ENCODE measurements around the gene TFIP11. TPM values are rescaled to one million over a fixed set of nuclear protein-coding genes. Genes with fewer than 3 reads are reported as not detected.
"Not testable (repeated sequence)": the region's sequence is repeated elsewhere in the genome, so short reads cannot be mapped to it uniquely, and the experiment has no call there.

Gene TFIP11
- total and polyA plus RNA-seq, 2 of the 8 experiments (the other 6 are each of a cell fraction or from before 2014, with no cell fraction given) = 18.1 to 28.3 TPM

GRCh38 chr22:26528518-26528917 lies 16.2 kb upstream of the TFIP11 start:
- not testable (repeated sequence) for H2BK12ac ChIP-seq (ENCODE audit: low read depth, low read length); H3K4ac ChIP-seq (replicated peaks; ENCODE audit: insufficient read length, low read depth, low read length); H4K8ac ChIP-seq (ENCODE audit: extremely low read depth, insufficient read depth, low read length); H3K9ac ChIP-seq (replicated peaks in 1 of 4; ENCODE audit: extremely low read depth in 1 of 4, low read depth in 3 of 4, low read length in 3 of 4); H3K9me3 ChIP-seq (ENCODE audit: insufficient read depth in 2 of 2, low read depth in 1 of 2, low read length in 1 of 2); H2AFZ ChIP-seq (ENCODE audit: low read length); H2BK120ac ChIP-seq (replicated peaks; ENCODE audit: low read depth, low read length); H4K20me1 ChIP-seq (replicated peaks in 1 of 2; ENCODE audit: control insufficient read depth in 1 of 2, insufficient read depth in 2 of 2, low read length in 2 of 2); H2BK15ac ChIP-seq (ENCODE audit: low read length); H3K4me3 ChIP-seq (ENCODE audit: extremely low read depth in 1 of 4, insufficient read depth in 2 of 4, low read depth in 3 of 4, low read length in 4 of 4); FAIRE-seq; H3K79me2 ChIP-seq (ENCODE audit: control insufficient read depth in 1 of 2, insufficient read depth in 2 of 2, low read length in 2 of 2); H3K4me1 ChIP-seq (replicated peaks in 1 of 4; ENCODE audit: control insufficient read depth in 3 of 4, insufficient read depth in 4 of 4, low read length in 3 of 4); H3K56ac ChIP-seq (replicated peaks; ENCODE audit: insufficient read length, low read depth, low read length); H3K23me2 ChIP-seq (ENCODE audit: low read depth, low read length); H4K91ac ChIP-seq (replicated peaks; ENCODE audit: insufficient read length, low read length); H3K23ac ChIP-seq (ENCODE audit: insufficient read length); H4K5ac ChIP-seq (ENCODE audit: insufficient read length, low read depth, low read length); H2BK20ac ChIP-seq (ENCODE audit: low read length); H2AK5ac ChIP-seq (ENCODE audit: low read depth, low read length); H3K4me2 ChIP-seq (ENCODE audit: insufficient read depth in 1 of 2, low read depth in 2 of 2, low read length in 2 of 2); H3K27me3 ChIP-seq (replicated peaks in 1 of 4; ENCODE audit: control insufficient read depth in 3 of 4, extremely low read depth in 1 of 4, insufficient read depth in 3 of 4, low read length in 3 of 4); H3K14ac ChIP-seq (ENCODE audit: insufficient read length); H2BK5ac ChIP-seq (ENCODE audit: low read depth, low read length); H3K27ac ChIP-seq (ENCODE audit: low read depth, low read length); H3K18ac ChIP-seq (ENCODE audit: extremely low read depth, low read length); DNase-seq (ENCODE audit: low read depth in 1 of 2, low spot score in 2 of 2); H3K79me1 ChIP-seq (ENCODE audit: low read depth, low read length)
- H3K36me3 ChIP-seq (ENCODE audit: control insufficient read depth in 2 of 4, insufficient read depth in 4 of 4, low read length in 3 of 4) = peaks cover 6 to 66% (median 43%) of the 10 kb centered on the region in 4 experiments; a peak in 6 of 8 replicates
- CTCF ChIA-PET (ENCODE audit: partially characterized antibody) = interaction anchor here (1.3 kb wide), 1 partner anchor 26 kb away, joined by 3 read pairs; no protein-coding TSS in a partner anchor
- POLR2A ChIA-PET (ENCODE audit: partially characterized antibody) = interaction anchor here (1.2 to 1.3 kb wide), 2 partner anchors 17 to 25 kb away, joined by 3 read pairs; no protein-coding TSS in a partner anchor
- WGBS, 2 experiments (ENCODE audit: extremely low coverage in 1 of 2, insufficient coverage in 1 of 2, insufficient read length in 1 of 2, insufficient replicate concordance in 2 of 2, low coverage in 1 of 2, low lambda C conversion rate in 2 of 2, missing lambda C conversion rate in 1 of 2) = 92% methylated on average over 9 of the region's 9 CpGs; no CpG with 5 or more reads in 1 of the 2 experiments
